Activated CD4-positive, alpha-beta T cell treated with anti-CD3 and anti-CD28 coated beads, Interleukin-2, amount 50 U/mL, for 24 hours (primary cell): ENCODE measurements around the gene SPRY1.

Source experiments
- DNase-seq, 2 donors: peaks; one replicate each; pipeline ENCODE4 v3.0.0-alpha.2; 2020; ENCODE audit warnings: low read depth in 1 of 2, low spot score in 1 of 2

Gene SPRY1

DNA sequence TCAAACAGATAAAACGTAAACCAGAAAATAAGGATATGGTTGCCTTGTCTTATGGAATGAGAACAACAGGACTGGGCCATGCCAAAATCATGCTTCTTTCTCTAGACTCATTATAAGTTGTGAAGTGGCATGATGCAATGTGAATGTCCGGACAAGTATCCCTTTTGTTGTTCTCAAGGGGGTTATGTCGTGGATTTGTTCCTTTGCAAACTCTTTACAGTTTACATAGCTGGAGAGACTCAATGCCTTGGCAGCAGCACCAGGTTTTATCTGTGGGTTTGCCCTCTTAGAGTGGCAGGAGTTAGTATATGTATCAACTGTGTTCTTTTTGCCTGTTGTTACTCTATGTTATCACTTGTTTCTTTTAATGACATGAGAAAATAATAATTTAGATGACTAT lies 41.4 kb downstream of the SPRY1 start:
- DNase-seq: no peak

DNA sequence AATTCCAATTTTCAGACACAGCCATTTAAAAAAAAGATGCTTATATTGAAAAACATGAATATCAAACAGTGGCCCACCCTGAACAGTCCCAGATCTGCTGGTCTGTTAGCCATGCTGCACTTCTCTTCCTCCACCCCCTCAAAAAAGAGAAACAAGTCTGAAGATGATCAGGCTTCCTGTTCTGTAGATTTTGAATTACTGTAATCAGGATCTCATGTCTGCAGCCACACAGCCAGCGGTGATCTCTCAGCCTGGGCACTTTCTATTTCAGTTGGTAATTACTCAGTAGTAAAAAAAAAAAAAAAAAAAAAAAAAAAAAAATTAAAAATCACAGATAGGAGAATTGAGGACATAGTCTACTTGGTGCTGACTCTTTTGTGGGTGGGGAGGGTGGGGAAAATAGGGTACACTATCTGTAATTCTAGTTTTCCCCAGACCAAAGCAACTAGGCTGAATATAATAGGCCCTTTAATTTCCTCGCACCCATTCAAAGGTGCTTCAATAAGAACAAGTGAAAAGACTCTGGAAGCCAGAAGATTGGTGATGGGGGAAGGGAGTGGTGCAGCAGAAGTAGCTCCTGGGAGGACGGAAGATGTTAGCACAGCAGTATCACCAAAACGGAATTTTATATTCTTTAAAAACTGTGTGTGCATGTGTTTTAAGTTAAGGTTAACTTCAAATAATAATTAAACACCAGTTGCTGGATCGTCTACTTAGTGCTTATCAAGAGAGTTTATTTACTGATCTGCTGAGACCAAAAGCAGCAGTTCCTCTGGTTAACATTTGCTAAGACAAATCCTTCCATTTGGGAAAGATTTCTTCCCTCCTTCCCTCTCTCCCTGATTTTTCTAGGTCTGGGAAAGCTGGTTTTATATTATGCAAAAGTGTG lies 47.0 kb downstream of the SPRY1 start:
- DNase-seq: no peak

DNA sequence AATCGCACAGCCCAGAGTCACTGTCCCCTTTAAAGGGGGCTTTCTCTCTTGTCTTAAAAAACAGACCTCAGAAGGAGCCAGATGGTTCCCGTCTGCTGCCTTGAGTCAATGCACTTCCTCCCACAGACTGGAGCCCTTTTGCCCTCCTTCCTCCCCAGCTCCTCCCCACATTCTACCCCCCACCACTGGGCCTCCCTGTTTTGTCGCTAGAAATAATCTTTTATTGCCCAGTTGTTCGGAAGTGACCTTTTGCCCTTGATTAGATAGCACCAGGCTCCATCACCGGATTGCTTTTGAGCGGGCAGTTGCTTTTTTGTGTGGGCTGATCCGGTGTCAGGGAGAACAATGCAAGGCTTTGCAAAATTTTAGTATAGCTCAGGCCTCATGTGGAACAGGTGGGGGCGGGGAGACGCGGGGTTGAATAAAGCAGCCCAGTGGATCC lies 47.7 kb downstream of the SPRY1 start:
- no peak for DNase-seq

DNA sequence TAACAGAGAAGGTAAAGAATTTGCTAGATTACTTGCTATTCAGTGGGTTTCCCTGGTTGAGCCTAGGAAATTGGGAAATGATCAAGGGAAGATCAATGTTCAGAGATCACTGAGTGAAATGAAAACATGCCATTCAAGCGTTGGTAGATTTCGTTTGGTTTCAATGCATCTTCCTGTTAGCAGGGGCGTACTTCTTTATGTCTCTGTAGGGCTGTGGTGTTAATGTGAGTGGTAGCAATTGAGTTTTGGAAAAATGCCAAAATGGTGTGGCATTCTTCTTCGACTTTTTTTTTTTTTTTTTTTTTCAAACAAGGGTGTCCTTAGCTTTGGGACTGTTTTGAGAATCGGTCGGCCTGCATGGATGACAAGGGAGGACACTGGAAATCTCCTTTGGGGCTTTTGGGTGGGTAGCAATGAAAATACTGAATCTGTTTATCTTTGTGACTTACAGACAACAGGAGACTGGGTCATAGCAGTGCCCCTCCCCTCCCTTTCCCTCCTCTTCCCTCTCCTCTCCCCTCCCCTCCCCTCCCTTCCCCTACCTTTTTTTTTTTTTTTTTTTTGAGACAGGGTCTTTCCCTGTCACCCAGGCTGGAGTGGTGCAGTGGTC lies 50.4 kb downstream of the SPRY1 start:
- no peak for DNase-seq

DNA sequence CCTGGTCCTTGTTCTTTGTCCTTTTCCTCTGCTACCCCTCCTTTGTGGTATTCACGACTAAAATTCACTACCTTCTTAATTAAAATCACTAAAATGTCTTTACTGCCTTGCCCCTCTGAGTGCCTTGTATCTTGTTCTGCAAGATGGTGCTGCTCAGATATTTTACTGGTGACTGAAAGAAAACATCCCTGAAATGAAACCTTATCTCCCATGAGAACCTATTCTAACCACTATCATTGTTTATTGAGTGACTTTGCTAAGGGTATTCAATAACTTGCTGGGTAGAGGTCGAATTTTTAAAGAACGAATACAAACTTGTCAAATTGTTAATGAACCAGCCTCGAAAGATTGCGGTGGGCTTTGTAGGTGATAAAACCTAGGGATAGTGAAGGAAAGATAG lies 52.8 kb downstream of the SPRY1 start:
- no peak for DNase-seq

DNA sequence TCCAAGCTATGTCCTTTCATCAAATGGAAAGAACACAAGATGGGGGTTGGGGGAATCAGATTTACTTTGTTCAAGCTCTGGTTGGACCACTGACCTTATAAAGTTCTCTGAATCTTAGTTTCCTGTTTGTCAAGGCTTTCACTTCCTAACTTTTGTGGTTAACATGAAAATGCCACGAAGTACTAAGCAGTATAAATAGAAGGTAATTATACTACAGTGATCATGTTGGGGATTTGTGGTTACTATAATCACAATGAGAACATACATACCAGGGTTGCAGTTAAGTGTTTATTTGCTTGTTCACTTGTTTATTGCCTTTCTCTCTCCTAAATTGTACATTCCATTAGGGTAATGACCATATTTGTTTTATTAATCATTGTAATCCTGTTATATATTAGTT lies 53.2 kb downstream of the SPRY1 start:
- no peak for DNase-seq

DNA sequence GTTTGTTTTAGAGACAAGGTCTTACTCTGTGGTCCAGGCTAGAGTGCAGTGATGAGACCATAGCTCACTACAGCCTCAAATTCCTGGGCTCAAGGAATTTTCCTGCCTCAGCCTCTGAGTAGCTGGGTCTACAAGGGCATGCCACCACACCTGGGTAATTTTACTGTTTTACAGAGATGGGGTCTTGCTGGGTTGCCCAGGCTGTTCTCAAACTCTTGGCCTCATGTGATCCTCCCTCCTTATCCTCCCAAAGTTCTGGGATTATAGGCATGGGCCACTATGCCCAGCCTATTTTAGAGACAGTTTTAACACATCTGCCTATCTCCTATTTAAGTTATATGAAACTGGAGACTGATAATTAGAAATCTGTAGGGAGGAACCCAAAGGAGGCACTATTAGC lies 53.8 kb downstream of the SPRY1 start:
- no peak for DNase-seq

DNA sequence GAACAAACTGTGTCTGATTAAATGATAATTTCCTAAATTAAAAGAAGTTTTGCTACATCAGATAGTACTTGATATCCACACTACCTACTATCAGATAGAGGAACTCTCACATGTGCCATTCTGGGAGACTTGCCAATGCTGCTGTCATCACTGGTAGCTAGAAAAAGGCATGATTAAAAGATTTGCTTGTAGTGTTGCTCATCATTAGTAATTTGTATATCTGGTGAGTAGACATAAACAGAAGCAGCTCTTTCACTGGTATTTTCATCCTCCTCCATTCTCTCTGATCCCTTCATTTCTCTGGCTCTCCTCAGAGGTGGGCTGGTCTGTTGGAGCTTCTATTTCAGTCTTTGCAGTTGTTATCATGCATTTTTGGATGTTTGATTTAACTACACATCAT lies 56.0 kb downstream of the SPRY1 start:
- DNase-seq: no peak

DNA sequence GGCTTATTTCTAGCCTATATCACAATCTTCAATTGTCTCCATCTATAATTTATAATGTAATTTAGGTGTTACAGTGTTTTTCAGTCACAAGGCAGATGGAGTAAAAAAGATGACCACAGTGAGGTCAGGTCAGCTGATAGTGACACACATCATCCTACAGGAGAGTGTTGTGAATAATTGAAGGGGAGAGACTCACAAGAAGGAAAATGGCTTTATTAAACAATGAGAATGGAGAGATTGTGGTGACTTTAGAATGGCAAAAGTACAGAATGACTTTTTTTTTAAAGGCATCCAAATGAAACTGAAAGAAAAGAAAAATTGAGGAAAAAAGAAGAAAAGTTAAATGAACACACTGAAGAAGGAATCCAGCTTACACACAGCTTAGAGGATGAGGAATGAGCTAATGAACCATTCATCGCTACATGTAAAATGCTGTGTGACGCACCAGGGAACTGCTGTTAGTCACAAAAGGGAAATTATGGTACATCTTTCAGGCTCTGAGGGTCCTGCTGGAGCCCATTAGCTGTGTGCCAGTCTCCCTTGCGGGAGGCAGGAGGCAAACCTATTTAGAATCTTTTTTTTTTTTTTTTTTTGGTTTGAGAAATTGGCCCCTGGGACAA lies 56.6 kb downstream of the SPRY1 start:
- DNase-seq: no peak
